ENCODE data around the gene CACNA1I. TPM values are rescaled to one million over a fixed set of nuclear protein-coding genes. Genes with fewer than 3 reads are reported as not detected.

CACNA1I gene
- total RNA-seq, 1 experiment from 2014 or later = 0.02 TPM

DNA sequence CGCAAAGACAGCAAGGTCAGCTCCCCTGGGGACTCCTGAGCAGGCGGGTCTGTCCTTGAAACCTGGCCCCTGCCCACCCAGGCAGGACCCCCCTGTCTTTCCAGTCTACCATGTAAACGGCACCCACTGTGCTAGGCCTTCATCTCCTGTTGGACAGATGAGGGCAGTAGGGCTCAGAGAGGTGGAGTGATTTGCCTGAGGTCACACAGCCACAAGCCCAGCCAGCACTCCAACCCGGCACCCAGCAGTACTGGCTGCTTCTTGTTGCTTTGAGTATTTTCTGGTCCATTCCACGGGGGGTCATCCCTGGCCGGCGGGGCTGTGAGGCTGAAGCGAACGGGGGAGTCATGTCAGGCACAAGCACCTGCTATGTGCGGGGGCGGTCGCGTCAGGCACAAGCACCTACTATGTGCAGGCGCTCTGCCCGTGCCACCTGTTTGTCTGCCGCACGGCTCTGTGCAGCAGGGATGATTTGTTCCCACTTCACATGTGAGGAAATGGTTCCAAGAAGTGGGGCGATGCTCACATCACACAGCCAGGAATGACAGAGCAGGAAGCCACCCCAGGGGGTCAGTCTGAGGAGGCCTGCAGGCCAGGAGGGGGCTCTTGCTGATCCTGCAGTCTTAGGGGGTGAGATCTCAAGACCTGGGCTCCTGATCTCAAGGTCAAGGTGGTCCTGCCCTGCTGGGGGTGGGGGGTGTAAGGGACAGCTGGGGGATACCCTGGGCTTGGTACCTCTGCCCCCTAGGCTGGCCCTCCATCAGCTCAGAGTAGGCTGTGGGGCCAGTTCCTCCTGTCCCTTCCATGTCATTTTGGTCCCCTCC lies 110.7 kb downstream of the CACNA1I start:
- Mint-ChIP-seq H3K4me3 (ENCODE audit: unreplicated experiment) (no peak overlapping the region), H3K4me1 (ENCODE audit: insufficient read depth, unreplicated experiment) (no peaks in the 10 kb centered on the region), H3K27me3 (ENCODE audit: insufficient read depth, unreplicated experiment) (no peaks in the 10 kb centered on the region), H3K36me3 (ENCODE audit: insufficient read depth, unreplicated experiment) (no peaks in the 10 kb centered on the region), H3K27ac (ENCODE audit: low read depth, unreplicated experiment) (no peak overlapping the region), H3K9me3 (ENCODE audit: unreplicated experiment) (no peaks in the 10 kb centered on the region)
- TF ChIP-seq, protein P1, sequence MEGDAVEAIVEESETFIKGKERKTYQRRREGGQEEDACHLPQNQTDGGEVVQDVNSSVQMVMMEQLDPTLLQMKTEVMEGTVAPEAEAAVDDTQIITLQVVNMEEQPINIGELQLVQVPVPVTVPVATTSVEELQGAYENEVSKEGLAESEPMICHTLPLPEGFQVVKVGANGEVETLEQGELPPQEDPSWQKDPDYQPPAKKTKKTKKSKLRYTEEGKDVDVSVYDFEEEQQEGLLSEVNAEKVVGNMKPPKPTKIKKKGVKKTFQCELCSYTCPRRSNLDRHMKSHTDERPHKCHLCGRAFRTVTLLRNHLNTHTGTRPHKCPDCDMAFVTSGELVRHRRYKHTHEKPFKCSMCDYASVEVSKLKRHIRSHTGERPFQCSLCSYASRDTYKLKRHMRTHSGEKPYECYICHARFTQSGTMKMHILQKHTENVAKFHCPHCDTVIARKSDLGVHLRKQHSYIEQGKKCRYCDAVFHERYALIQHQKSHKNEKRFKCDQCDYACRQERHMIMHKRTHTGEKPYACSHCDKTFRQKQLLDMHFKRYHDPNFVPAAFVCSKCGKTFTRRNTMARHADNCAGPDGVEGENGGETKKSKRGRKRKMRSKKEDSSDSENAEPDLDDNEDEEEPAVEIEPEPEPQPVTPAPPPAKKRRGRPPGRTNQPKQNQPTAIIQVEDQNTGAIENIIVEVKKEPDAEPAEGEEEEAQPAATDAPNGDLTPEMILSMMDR (IDR thresholded peaks at IDR 0.05; ENCODE audit: unreplicated experiment) = no peak
- CTCF ChIA-PET = interaction anchor here (0.6 kb wide), 1 partner anchor 210 kb away, joined by 5 read pairs; no protein-coding TSS in a partner anchor
- BruUV-seq (replicated peaks) = no TSS peak
- intact Hi-C loops (cut with micrococcal nuclease) = no loop called here
- POLR2A ChIA-PET = no interaction called here
- no peak for DNase-seq (ENCODE audit: unreplicated experiment)

DNA sequence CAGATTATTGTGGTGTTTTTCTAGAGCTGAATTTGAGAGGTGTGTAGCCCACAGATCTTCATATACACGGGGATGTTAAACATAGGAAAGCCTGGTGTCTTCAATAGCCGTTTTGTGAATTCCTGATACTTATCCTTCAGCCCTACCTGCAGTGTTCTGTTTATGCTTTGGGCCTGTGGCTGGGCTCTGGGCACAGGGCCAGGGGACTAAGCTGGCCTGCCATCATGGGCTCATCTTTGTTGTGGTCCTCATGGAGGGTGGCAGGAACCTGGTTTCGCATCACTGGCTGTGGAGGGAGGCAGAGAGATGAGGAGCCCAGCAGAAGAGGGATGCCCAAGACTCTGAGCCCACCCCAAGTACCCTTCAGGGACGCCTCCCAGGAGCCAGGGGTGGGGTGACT lies 112.4 kb downstream of the CACNA1I start:
- no TSS peak for BruUV-seq (replicated peaks)
- CTCF ChIA-PET = no interaction called here
- Mint-ChIP-seq H3K36me3 (ENCODE audit: insufficient read depth, unreplicated experiment) (no peaks in the 10 kb centered on the region), H3K9me3 (ENCODE audit: unreplicated experiment) (no peaks in the 10 kb centered on the region), H3K4me3 (ENCODE audit: unreplicated experiment) (no peak overlapping the region), H3K27me3 (ENCODE audit: insufficient read depth, unreplicated experiment) (peaks cover 4% of the 10 kb centered on the region), H3K27ac (ENCODE audit: low read depth, unreplicated experiment) (no peak overlapping the region), H3K4me1 (ENCODE audit: insufficient read depth, unreplicated experiment) (no peaks in the 10 kb centered on the region)
- intact Hi-C loops (cut with micrococcal nuclease) = no loop called here
- TF ChIP-seq, protein P1 (IDR thresholded peaks at IDR 0.05; ENCODE audit: unreplicated experiment) = no peak
- DNase-seq (ENCODE audit: unreplicated experiment) = no peak
- POLR2A ChIA-PET = no interaction called here

DNA sequence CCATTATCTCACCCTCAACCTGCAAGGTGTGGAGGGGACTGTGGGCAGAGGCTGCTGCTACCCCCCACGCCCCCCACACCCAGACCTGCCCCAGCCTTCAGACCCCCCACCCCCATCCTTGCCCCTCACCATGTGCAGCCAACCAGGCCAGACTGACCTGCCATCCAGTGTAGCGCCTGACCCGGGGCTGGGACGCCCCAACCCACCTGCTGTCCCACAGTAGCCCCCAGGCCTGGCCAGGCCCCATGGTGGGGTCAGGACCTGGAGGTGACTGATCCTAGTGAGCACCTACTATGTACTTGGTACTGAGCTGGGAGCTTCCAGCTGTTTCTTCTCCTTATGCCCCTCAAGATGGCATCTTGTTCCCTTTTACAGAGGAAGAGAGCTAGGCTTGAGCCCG lies 113.1 kb downstream of the CACNA1I start:
- TF ChIP-seq, protein P1 (IDR thresholded peaks at IDR 0.05; ENCODE audit: unreplicated experiment) = no peak
- Mint-ChIP-seq H3K27me3 (ENCODE audit: insufficient read depth, unreplicated experiment) (peaks cover 10% of the 10 kb centered on the region), H3K4me1 (ENCODE audit: insufficient read depth, unreplicated experiment) (no peaks in the 10 kb centered on the region), H3K36me3 (ENCODE audit: insufficient read depth, unreplicated experiment) (no peaks in the 10 kb centered on the region), H3K9me3 (ENCODE audit: unreplicated experiment) (no peaks in the 10 kb centered on the region), H3K4me3 (ENCODE audit: unreplicated experiment) (no peak overlapping the region), H3K27ac (ENCODE audit: low read depth, unreplicated experiment) (no peak overlapping the region)
- ChIA-PET POLR2A (no interaction called here), CTCF (no interaction called here)
- no peak for DNase-seq (ENCODE audit: unreplicated experiment)
- no TSS peak for BruUV-seq (replicated peaks)
- intact Hi-C loops (cut with micrococcal nuclease) = no loop called here

DNA sequence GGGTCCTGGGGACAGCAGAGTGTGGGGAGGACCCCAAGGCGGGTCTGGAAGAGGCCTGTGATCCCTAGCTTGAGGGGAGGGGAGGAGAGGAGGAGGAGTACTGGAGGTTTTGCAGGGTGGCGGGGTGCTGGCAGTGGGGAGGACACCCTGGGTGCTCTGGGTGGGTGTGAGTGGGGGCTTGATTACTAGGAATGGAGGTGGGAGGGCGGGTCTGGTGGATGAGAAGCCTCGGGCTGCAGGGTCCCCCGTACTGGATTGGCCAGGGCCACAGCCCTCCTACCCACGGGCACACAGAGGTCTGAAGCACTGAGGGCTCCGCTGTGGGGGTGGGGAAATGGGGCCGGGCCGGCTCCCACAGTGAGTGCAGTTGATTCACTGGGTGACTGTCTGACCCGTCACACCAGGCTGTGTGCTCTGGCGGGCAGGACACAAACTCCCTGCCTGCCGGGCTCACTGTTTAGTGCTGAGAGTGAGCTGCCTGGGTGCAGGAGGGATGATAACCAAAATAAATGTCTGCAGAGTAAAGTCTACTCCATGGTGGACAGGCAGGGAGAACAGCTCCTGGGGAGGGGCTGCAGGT lies 114.2 kb downstream of the CACNA1I start:
- DNase-seq (ENCODE audit: unreplicated experiment) = no peak
- Mint-ChIP-seq H3K27ac (ENCODE audit: low read depth, unreplicated experiment) (no peak overlapping the region), H3K9me3 (ENCODE audit: unreplicated experiment) (no peaks in the 10 kb centered on the region), H3K4me3 (ENCODE audit: unreplicated experiment) (no peak overlapping the region), H3K4me1 (ENCODE audit: insufficient read depth, unreplicated experiment) (no peaks in the 10 kb centered on the region), H3K27me3 (ENCODE audit: insufficient read depth, unreplicated experiment) (peaks cover 22% of the 10 kb centered on the region), H3K36me3 (ENCODE audit: insufficient read depth, unreplicated experiment) (no peaks in the 10 kb centered on the region)
- intact Hi-C loops (cut with micrococcal nuclease) = no loop called here
- TF ChIP-seq, protein P1 (IDR thresholded peaks at IDR 0.05; ENCODE audit: unreplicated experiment) = no peak
- no TSS peak for BruUV-seq (replicated peaks)
- CTCF ChIA-PET = interaction anchor here (0.7 kb wide), 1 partner anchor 995 kb away, joined by 3 read pairs; no protein-coding TSS in a partner anchor
- POLR2A ChIA-PET = interaction anchor here (0.7 kb wide), 1 partner anchor 241 kb away, joined by 3 read pairs; no protein-coding TSS in a partner anchor

Data from MCF 10A (cell line).